Suprapubic skin (tissue), 3 donors: Measurements from ENCODE around the gene SAMD4A.

Experiments used
- EP300 ChIP-seq: sonication (generic); formaldehyde crosslinking; IDR thresholded peaks from one replicate; pipeline ENCODE4 v1.6.1; 2017; ENCODE audit warnings: antibody characterized with exemption
- POLR2A ChIP-seq, 2 donors: fragments of 450-650 bp; IDR thresholded peaks; one replicate each; pipeline ENCODE4 v1.6.1; 2017; ENCODE audit warnings: antibody characterized with exemption in 2 of 2, mild to moderate bottlenecking in 2 of 2, moderate library complexity in 2 of 2
- TF ChIP-seq, protein P1 (sequence below), 2 donors: fragments of 200-600 bp in 1 of 2; fragments of 450-650 bp in 1 of 2; sonication (generic) in 1 of 2; IDR thresholded peaks; one replicate each; pipeline ENCODE4 v1.5.1; 2016 to 2019; ENCODE audit warnings: antibody characterized with exemption in 2 of 2, mild to moderate bottlenecking in 1 of 2, moderate library complexity in 1 of 2

DNA sequence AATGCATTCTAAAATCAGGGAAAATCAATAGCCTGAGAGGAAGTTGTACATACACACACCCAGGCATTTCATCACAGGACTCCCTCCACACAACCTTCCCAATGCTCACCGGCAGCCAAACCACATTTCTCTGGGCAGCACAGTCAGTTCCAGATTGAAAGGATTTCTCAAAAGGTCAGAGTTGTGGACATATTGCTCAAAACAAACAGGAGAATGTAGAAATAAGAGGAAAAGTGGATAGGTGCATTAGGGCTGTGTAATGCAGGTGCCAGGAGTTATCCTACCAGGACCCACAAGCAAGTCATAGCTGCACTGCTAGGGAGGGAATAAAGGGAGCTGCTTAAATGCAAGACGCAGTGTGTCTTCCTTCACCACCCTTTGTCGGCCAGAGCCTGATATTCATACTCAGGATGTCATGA, 272.8 kb downstream of the SAMD4A start:
- TF ChIP-seq, protein P1, sequence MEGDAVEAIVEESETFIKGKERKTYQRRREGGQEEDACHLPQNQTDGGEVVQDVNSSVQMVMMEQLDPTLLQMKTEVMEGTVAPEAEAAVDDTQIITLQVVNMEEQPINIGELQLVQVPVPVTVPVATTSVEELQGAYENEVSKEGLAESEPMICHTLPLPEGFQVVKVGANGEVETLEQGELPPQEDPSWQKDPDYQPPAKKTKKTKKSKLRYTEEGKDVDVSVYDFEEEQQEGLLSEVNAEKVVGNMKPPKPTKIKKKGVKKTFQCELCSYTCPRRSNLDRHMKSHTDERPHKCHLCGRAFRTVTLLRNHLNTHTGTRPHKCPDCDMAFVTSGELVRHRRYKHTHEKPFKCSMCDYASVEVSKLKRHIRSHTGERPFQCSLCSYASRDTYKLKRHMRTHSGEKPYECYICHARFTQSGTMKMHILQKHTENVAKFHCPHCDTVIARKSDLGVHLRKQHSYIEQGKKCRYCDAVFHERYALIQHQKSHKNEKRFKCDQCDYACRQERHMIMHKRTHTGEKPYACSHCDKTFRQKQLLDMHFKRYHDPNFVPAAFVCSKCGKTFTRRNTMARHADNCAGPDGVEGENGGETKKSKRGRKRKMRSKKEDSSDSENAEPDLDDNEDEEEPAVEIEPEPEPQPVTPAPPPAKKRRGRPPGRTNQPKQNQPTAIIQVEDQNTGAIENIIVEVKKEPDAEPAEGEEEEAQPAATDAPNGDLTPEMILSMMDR (IDR thresholded peaks at IDR 0.05): no peak
- TF ChIP-seq POLR2A (IDR thresholded peaks at IDR 0.05) (no peak), EP300 (no peak)
